A673 (cell line): Measurements from ENCODE around the gene PCDHGA4. TPM values are rescaled to one million over a fixed set of nuclear protein-coding genes. Genes with fewer than 3 reads are reported as not detected.

Source experiments
- BruUV-seq: library from RNA; stranded (reverse); fragments of 400-500 nt; replicated peaks from 2 replicates; lab custom pipeline; 2021; lab: Mats Ljungman, UMichigan
- CTCF ChIA-PET: fragments of 300-600 bp; sonication (Branson Sonifier 250); formaldehyde crosslinking; loops from one replicate; lab custom pipeline; 2022; ENCODE audit warnings: antibody characterized with exemption; lab: Charles Lee
- POLR2A ChIA-PET: fragments of 300-600 bp; sonication (Branson Sonifier 250); formaldehyde crosslinking; loops from one replicate; lab custom pipeline; 2022; ENCODE audit warnings: antibody characterized with exemption; ENCODE audit not compliant: low non-redundant PET; lab: Charles Lee
- DNase-seq: peaks from one replicate; pipeline ENCODE4 v3.0.0-alpha.2; 2015; ENCODE audit warnings: low spot score
- H3K27ac ChIP-seq: fragments of 200-600 bp; sonication (generic); 2 replicates; pipeline ENCODE4 v1.5.1; 2016; ENCODE audit warnings: mixed run types, low read depth, mild to moderate bottlenecking, mixed read lengths, antibody characterized with exemption, low read length; ENCODE audit not compliant: poor library complexity, severe bottlenecking
- H3K27me3 ChIP-seq: fragments of 200-600 bp; sonication (generic); replicated peaks from 2 replicates; pipeline ENCODE4 v1.6.1; 2017; ENCODE audit warnings: mixed run types, low read depth, mild to moderate bottlenecking, mixed read lengths, antibody characterized with exemption, low read length; ENCODE audit not compliant: insufficient read depth, poor library complexity
- H3K36me3 ChIP-seq: fragments of 200-600 bp; sonication (generic); 2 replicates; pipeline ENCODE4 v1.6.1; 2016; ENCODE audit warnings: mixed run types, mild to moderate bottlenecking, mixed read lengths, antibody characterized with exemption, low read length; ENCODE audit not compliant: insufficient read depth, poor library complexity, severe bottlenecking
- H3K4me1 ChIP-seq: fragments of 200-600 bp; sonication (generic); 2 replicates; pipeline ENCODE4 v1.6.1; 2017; ENCODE audit warnings: mixed run types, mild to moderate bottlenecking, mixed read lengths, antibody characterized with exemption, low read length; ENCODE audit not compliant: insufficient read depth, poor library complexity, severe bottlenecking
- H3K4me3 ChIP-seq: fragments of 200-600 bp; sonication (generic); 2 replicates; pipeline ENCODE4 v1.5.1; 2016; ENCODE audit warnings: low read depth, mixed run types, mild to moderate bottlenecking, mixed read lengths, low read length; ENCODE audit not compliant: poor library complexity, severe bottlenecking
- H3K9me3 ChIP-seq: fragments of 200-600 bp; sonication (generic); 2 replicates; pipeline ENCODE4 v1.6.1; 2016; ENCODE audit warnings: mixed run types, low read depth, mild to moderate bottlenecking, mixed read lengths, antibody characterized with exemption, low read length; ENCODE audit not compliant: poor library complexity, severe bottlenecking
- CTCF ChIP-seq: fragments of 300-800, 200-600 bp; sonication (generic); conservative IDR thresholded peaks from 2 replicates; pipeline ENCODE4 v1.5.1; 2017; ENCODE audit warnings: low read depth, mild to moderate bottlenecking, antibody characterized with exemption, low read length, moderate library complexity, mixed read lengths
- EZH2 ChIP-seq: fragments of 200-600 bp; sonication (generic); IDR thresholded peaks from 2 replicates; pipeline ENCODE4 v1.6.1; 2017; ENCODE audit warnings: borderline replicate concordance, low read depth, mild to moderate bottlenecking, mixed read lengths, antibody characterized with exemption, low read length; ENCODE audit not compliant: poor library complexity, severe bottlenecking
- intact Hi-C: fragments of 100-400 bp; cut with micrococcal nuclease; formaldehyde crosslinking; loops from one replicate; pipeline ENCODE4 v1.10.0; 2022; ENCODE audit not compliant: unreplicated experiment
- total RNA-seq: library from RNA; stranded (reverse); gene quantifications from 2 replicates; pipeline ENCODE4 v1.2.3, GENCODE V29; 2021

Gene PCDHGA4
- total RNA-seq, 1 experiment from 2014 or later, result 3.5 TPM

GRCh38 chr5:141398608-141399007, 43.8 kb downstream of the PCDHGA4 start:
- H3K36me3 ChIP-seq, result peaks cover 31% of the 10 kb centered on the region
- no peak overlapping the region for H3K27ac ChIP-seq
- no peaks in the 10 kb centered on the region for H3K27me3 ChIP-seq
- no peak for DNase-seq
- H3K9me3 ChIP-seq, result peaks cover 54% of the 10 kb centered on the region
- H3K4me3 ChIP-seq, result no peak overlapping the region
- TF ChIP-seq EZH2 (no peak), CTCF (no peak)
- ChIA-PET CTCF (interaction anchor here (1.5 kb wide), 2 partner anchors 159 to 175 kb away, joined by 5 to 7 read pairs; partner anchors contain the start of gene PCDHB14), POLR2A (no interaction called here)
- H3K4me1 ChIP-seq, result no peaks in the 10 kb centered on the region
- TSS peak; percentile 53 for BruUV-seq
- intact Hi-C loops, result loop anchor here (5.0 kb wide), 1 partner anchor 124 kb away; no protein-coding TSS in a partner anchor

GRCh38 chr5:141399555-141400258, 44.9 kb downstream of the PCDHGA4 start:
- no peaks in the 10 kb centered on the region for H3K27me3 ChIP-seq
- no TSS peak for BruUV-seq
- intact Hi-C loops, result loop anchor here (5.0 kb wide), 1 partner anchor 123 kb away; no protein-coding TSS in a partner anchor
- no peaks in the 10 kb centered on the region for H3K4me1 ChIP-seq
- H3K4me3 ChIP-seq, result no peak overlapping the region
- CTCF ChIA-PET, result no interaction called here
- POLR2A ChIA-PET, result no interaction called here
- TF ChIP-seq EZH2 (no peak), CTCF (no peak)
- peaks cover 62% of the 10 kb centered on the region for H3K9me3 ChIP-seq
- H3K27ac ChIP-seq, result no peak overlapping the region
- peaks cover 32% of the 10 kb centered on the region for H3K36me3 ChIP-seq
- no peak for DNase-seq

- Histone ChIP-seq H3K36me3 (peaks cover 44% of the 10 kb centered on the region), H3K4me3 (no peak within 1 kb of the TSS), H3K9me3 (peaks cover 81% of the 10 kb centered on the region), H3K4me1 (no peaks in the 10 kb centered on the region), H3K27ac (no peak within 1 kb of the TSS), H3K27me3 (no peaks in the 10 kb centered on the region)
- intact Hi-C loops, result no loop called here
- DNase-seq, result peak; percentile 25
- POLR2A ChIA-PET, result no interaction called here
- peak; percentile 28; the same call in 1 of the 2 replicates for TF ChIP-seq CTCF
- TF ChIP-seq EZH2, result no peak
- CTCF ChIA-PET, result no interaction called here
- BruUV-seq, result no TSS peak
These were observed 47.9 kb downstream of the PCDHGA4 start, which contains the start of gene PCDHGA9 for GRCh38 chr5:141402553-141403243. TSS of gene PCDHGA9 (plus strand) at chr5:141402778. CDS start at chr5:141402953, 175 bp downstream.
